Fibroblast of lung (primary cell): ENCODE results near the gene RNASEH2A. TPM values are rescaled to one million over a fixed set of nuclear protein-coding genes. Genes with fewer than 3 reads are reported as not detected.
A peak's percentile ranks its signal among the peaks of the same experiment; 100 is the strongest.

Source experiments
- DNase-seq, 2 donors: peaks; one replicate each; pipeline versions ENCODE4 v3.0.0 to v3.0.0-alpha.2; 2010; ENCODE audit warnings: low read depth in 2 of 2
- H2AFZ ChIP-seq: 2 replicates; pipeline ENCODE4 v1.5.1; 2012; ENCODE audit warnings: low read length, control low read depth, inconsistent platforms
- H3K27ac ChIP-seq: 2 replicates; pipeline ENCODE4 v1.5.1; 2011; ENCODE audit warnings: low read length, control low read depth; ENCODE audit not compliant: insufficient read depth
- H3K27me3 ChIP-seq: 2 replicates; pipeline ENCODE4 v1.5.1; 2011; ENCODE audit warnings: mild to moderate bottlenecking, low read length; ENCODE audit not compliant: control insufficient read depth, insufficient read depth
- H3K36me3 ChIP-seq: 2 replicates; pipeline ENCODE4 v1.5.1; 2011; ENCODE audit warnings: low read length; ENCODE audit not compliant: control insufficient read depth, insufficient read depth
- H3K4me1 ChIP-seq: 2 replicates; pipeline ENCODE4 v1.5.1; 2011; ENCODE audit warnings: low read length; ENCODE audit not compliant: control insufficient read depth, insufficient read depth; ENCODE audit errors: extremely low read depth
- H3K4me2 ChIP-seq: 2 replicates; pipeline ENCODE4 v1.5.1; 2011; ENCODE audit warnings: low read length, control low read depth; ENCODE audit not compliant: insufficient read depth; ENCODE audit errors: extremely low read depth
- H3K4me3 ChIP-seq, 4 experiments: fragments of 200-600 bp in 1 of 4; sonication (generic) in 1 of 4; replicated peaks in 1 of 4; 2 replicates each; pipeline ENCODE4 v1.5.1; 2011 to 2016; ENCODE audit warnings: low read length in 4 of 4, low read depth in 3 of 4, mild to moderate bottlenecking in 3 of 4, control low read depth in 2 of 4, inconsistent platforms in 1 of 4, mixed read lengths in 1 of 4; ENCODE audit not compliant: insufficient read depth in 1 of 4; ENCODE audit errors: control extremely low read depth in 1 of 4
- H3K79me2 ChIP-seq: 2 replicates; pipeline ENCODE4 v1.5.1; 2012; ENCODE audit warnings: mild to moderate bottlenecking, low read length, inconsistent platforms; ENCODE audit not compliant: control insufficient read depth, insufficient read depth
- H3K9ac ChIP-seq: 2 replicates; pipeline ENCODE4 v1.5.1; 2011; ENCODE audit warnings: mild to moderate bottlenecking, low read length, control low read depth; ENCODE audit not compliant: insufficient read depth
- H3K9me3 ChIP-seq: 2 replicates; pipeline ENCODE4 v1.5.1; 2012; ENCODE audit warnings: low read depth, low read length; ENCODE audit not compliant: control insufficient read depth, insufficient read depth
- H4K20me1 ChIP-seq: 2 replicates; pipeline ENCODE4 v1.5.1; 2011; ENCODE audit warnings: low read length; ENCODE audit not compliant: control insufficient read depth, insufficient read depth; ENCODE audit errors: extremely low read depth
- CTCF ChIP-seq, 2 donors: IDR thresholded peaks in 1 of 2; conservative IDR thresholded peaks in 1 of 2; 1 replicate in 1 of 2; 2 replicates in 1 of 2; pipeline ENCODE4 v1.5.1; 2011 to 2012; ENCODE audit warnings: low read length in 2 of 2, control low read depth in 1 of 2, inconsistent platforms in 1 of 2, low read depth in 1 of 2, mild to moderate bottlenecking in 1 of 2
- EZH2 ChIP-seq: IDR thresholded peaks from 2 replicates; pipeline ENCODE4 v1.5.1; 2012; ENCODE audit warnings: low read length, control low read depth, mild to moderate bottlenecking; ENCODE audit errors: missing control alignments
- polyA plus RNA-seq, 2 donors: library from polyadenylated mRNA; depleted of rRNA in 1 of 2; stranded (reverse) in 1 of 2; unstranded in 1 of 2; fragments of >200 nt; gene quantifications; 2 replicates each; pipeline ENCODE4 v1.2.1, GENCODE V29; 2011 to 2012; ENCODE audit warnings: missing spikeins in 1 of 2
- total RNA-seq: library from RNA; depleted of rRNA; stranded (reverse); fragments of >200 nt; gene quantifications from 2 replicates; pipeline ENCODE4 v1.2.1, GENCODE V29; 2014

The RNASEH2A gene
- total and polyA plus RNA-seq, 2 donors (not counting 1 experiment from before 2014, with no cell fraction given) = 8.9 to 14.3 TPM

DNA sequence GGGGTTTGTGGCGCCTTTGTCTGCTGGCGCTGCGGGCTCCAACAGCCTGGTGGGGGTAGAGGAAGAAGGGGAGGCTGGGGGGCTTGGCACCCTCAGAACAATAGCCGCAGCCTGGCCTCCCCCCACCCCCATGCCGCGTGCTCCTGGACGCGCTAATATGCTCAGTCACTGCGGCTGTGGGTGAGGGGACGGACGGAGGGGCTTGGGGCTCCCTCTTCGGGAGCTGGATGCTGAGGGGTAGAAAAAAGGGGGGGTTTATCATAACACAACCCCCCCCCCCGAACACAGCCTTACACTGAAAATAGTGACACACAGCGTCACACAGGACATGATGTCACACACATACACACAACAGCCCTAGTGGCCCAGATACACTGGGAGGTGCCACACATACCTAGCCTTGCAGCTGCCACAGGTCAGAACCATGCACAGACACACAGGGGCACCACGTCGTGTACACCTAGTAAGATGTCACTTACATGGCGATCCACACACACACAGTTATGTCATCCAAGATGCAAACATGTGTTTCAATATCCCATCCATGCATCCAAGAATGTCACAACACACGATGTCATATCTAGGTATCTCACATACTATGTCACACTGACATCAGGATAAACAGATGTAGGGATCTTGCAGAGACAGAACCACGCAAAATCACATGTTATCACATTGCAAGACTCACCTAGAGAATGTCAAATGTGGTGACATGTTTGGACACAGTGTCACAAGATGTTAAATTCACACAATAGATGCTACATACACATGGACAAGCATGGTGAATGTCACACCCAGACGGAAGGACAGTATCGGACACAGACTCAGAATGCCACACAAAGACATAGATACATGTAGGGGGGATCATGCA, 32.7 kb downstream of the RNASEH2A start:
- peaks cover 64% of the 10 kb centered on the region for H3K27me3 ChIP-seq

DNA sequence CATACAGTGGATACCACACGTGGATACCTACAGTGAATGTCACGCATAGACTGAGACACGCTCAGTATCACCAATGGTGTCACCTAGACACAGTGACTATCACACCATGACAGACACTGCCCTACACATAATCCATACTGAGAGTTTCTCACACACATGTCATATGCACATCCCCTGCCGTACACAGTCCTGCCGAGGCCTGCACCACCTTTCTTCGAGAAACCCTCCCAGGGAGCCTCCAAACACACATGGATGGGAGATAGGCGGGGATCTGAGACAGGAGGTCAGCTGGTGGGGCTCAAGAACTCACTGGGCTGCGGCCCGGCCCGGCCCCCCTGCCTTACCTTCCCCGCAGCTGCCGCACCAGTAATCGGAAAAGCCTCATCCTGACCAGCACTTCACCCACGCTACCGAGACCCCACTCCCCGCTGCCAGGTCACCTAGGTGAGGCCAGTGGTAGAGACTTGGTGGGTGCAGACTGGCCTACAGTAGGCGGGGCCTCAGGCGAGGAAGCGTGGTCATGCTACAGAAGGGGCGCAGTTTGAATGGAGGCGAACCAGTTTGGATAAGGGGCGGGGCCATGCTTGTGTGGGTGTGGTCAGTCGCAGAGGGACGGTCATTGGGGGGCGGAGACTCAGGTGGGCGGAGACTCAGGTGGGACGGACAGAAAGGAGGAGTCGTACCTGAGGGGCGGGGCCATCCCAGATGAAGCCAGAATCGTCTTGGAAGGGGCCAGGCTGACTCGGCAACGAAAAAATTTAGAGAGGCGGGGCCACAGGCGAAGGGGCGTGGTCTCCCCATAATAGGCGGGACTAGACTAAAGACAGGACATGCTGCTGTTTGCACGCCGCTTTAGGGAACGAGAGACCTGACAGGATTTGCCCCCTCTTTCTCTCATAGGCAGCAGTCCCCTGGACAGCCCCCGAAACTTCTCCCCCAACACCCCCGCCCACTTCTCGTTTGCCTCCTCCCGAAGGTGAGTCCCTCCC, 34.0 kb downstream of the RNASEH2A start:
- Histone ChIP-seq H3K4me1 (peaks cover 3% of the 10 kb centered on the region), H2AFZ (no peak overlapping the region), H3K4me2 (peak overlapping the region; percentile 7), H3K27me3 (peaks cover 52% of the 10 kb centered on the region), H3K9ac (no peak overlapping the region), H3K36me3 (no peaks in the 10 kb centered on the region), H3K4me3 (peak overlapping the region in 2 of 4 experiments; percentile 1 to 32), H3K27ac (no peak overlapping the region), H4K20me1 (no peaks in the 10 kb centered on the region), H3K79me2 (no peaks in the 10 kb centered on the region), H3K9me3 (no peaks in the 10 kb centered on the region)
- peak; percentile 47 to 62 for DNase-seq
- TF ChIP-seq CTCF (conservative IDR thresholded peaks at IDR 0.05 in 1 of 2, IDR thresholded peaks at IDR 0.05 in 1 of 2; ENCODE audit: low read depth in 1 of 2, low read length in 2 of 2) = no peak
- TF ChIP-seq EZH2 = no peak

More for the DNA sequence above, 32.7 kb downstream of the RNASEH2A start:
- no peak for DNase-seq
- Histone ChIP-seq H3K9ac (no peak overlapping the region), H3K4me1 (peaks cover 3% of the 10 kb centered on the region), H3K4me3 (no peak overlapping the region), H3K79me2 (no peaks in the 10 kb centered on the region), H3K27ac (no peak overlapping the region), H4K20me1 (no peaks in the 10 kb centered on the region), H3K9me3 (no peaks in the 10 kb centered on the region), H3K4me2 (no peak overlapping the region), H3K36me3 (no peaks in the 10 kb centered on the region), H2AFZ (no peak overlapping the region)
- TF ChIP-seq EZH2 = peak; percentile 89
- no peak for TF ChIP-seq CTCF (conservative IDR thresholded peaks at IDR 0.05 in 1 of 2, IDR thresholded peaks at IDR 0.05 in 1 of 2; ENCODE audit: low read depth in 1 of 2, low read length in 2 of 2)

DNA sequence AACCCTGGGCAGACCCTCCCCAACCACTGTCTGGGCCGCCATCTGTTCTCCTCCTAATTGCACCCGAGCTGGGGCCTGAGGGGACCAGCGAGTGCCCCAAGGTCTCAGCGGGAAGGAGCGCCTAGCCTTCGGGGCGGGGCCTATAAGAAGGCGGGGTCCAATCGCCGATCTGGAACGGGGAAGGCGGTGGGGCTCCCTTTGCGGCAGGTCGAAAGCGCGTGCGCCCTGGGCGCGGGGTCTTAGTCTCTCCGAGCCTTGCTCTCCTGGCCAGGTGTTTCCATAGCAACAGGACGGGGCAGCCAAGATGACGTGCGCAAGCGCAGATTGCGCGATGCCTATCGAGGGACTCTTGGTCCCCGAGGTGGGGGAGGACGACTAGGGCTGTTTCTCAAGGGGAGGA, 34.7 kb downstream of the RNASEH2A start:
- no peak overlapping the region for H3K9ac ChIP-seq
- DNase-seq = peak in 1 of 2 donors; percentile 30
- no peaks in the 10 kb centered on the region for H4K20me1 ChIP-seq
- peak overlapping the region; percentile 7 for H3K4me2 ChIP-seq
- no peak overlapping the region for H3K27ac ChIP-seq
- H3K9me3 ChIP-seq = no peaks in the 10 kb centered on the region
- no peak for TF ChIP-seq CTCF (conservative IDR thresholded peaks at IDR 0.05 in 1 of 2, IDR thresholded peaks at IDR 0.05 in 1 of 2; ENCODE audit: low read depth in 1 of 2, low read length in 2 of 2)
- TF ChIP-seq EZH2 = no peak
- no peaks in the 10 kb centered on the region for H3K79me2 ChIP-seq
- H3K4me1 ChIP-seq = peaks cover 3% of the 10 kb centered on the region
- no peak overlapping the region for H2AFZ ChIP-seq
- H3K4me3 ChIP-seq = peak overlapping the region in 3 of 4 experiments; percentile 1 to 37 (median 32)
- no peaks in the 10 kb centered on the region for H3K36me3 ChIP-seq
- H3K27me3 ChIP-seq = peaks cover 45% of the 10 kb centered on the region
